HG02885 (cell line): ENCODE measurements around the gene UIMC1.

Experiments used
- ATAC-seq: cut with Tn5 transposase; IDR thresholded peaks from one replicate; pipeline ENCODE4 v1.9.1; 2021; ENCODE audit warnings: mild to moderate bottlenecking; ENCODE audit not compliant: unreplicated experiment, poor library complexity

UIMC1 gene

GRCh38 chr5:176857216-176857893 is 149.2 kb downstream of the UIMC1 start:
- no peak for ATAC-seq

GRCh38 chr5:176856746-176857145 is 149.8 kb downstream of the UIMC1 start:
- no peak for ATAC-seq

DNA sequence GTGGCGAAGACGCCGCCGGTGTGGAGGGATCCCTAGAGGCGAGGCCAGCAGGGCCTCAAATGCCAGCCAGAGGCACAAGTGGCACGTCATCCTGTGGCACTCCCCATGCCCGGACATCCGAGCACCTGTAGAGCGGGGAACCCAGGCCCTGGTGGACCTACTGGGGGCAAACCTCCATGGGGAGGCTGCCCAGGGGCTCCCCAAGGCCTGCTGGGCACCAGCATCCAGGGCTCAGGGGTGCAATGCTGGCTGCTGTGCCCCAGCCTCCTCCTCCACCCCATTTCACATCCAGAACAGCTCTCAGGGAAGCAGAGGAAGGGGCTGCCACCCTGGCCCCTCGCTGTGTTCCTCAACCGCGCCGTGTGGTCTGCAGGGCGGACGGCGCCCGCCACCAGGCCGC is 151.0 kb downstream of the UIMC1 start:
- no peak for ATAC-seq
